OCI-LY7 (cell line): ENCODE results near the gene AGBL1.

Experiments used
- CTCF ChIP-seq: fragments of 200-600 bp; sonication (generic); conservative IDR thresholded peaks from 2 replicates; pipeline ENCODE4 v1.5.1; 2014; ENCODE audit warnings: mild to moderate bottlenecking, antibody characterized with exemption, low read length, moderate library complexity, mixed read lengths
- EZH2phosphoT487 ChIP-seq: fragments of 200-600 bp; sonication (generic); IDR thresholded peaks from 2 replicates; pipeline ENCODE4 v1.6.1; 2018; ENCODE audit warnings: low read depth, borderline replicate concordance, mild to moderate bottlenecking, mixed run types, antibody characterized with exemption, low read length, moderate library complexity, mixed read lengths

GRCh38 chr15:86863226-86863915, 783.7 kb downstream of the AGBL1 start:
- TF ChIP-seq CTCF: no peak
- no peak for TF ChIP-seq EZH2phosphoT487
